Glomerular visceral epithelial cell (primary cell): Measurements from ENCODE around the gene INSIG2.
"Not testable (repeated sequence)": the region's sequence is repeated elsewhere in the genome, so short reads cannot be mapped to it uniquely, and the experiment has no call there.

Source experiments
- DNase-seq: peaks from one replicate; pipeline ENCODE4 v3.0.0-alpha.2; 2016; ENCODE audit errors: extremely low spot score

The INSIG2 gene

DNA sequence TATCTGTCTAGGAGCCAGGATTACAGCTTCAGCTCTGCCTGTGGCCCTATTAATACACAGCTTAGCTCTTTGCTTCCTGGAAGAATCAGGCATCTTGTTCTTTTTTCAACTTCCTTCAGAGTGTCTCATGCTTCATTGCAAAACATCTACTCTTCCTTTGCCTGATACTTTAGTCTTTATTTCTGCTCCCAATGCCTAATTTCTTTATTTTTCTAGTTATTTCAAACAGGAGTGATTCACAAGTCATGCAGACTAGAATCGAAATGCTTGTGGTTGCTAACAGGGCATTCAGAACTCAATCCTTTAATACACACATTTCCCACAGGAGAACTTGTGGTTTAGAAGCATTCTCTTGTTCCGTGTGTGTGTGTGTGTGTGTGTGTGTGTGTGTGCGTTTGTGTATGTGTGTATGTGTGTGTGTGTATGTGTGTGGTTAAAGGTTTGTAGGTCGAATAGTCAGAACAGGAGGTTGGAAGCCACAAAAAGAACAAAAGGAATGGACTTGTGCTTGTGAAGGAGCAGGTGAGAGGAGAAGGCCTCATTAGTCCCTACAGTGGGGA is 28.3 kb upstream of the INSIG2 start:
- peak; percentile 91 for DNase-seq

DNA sequence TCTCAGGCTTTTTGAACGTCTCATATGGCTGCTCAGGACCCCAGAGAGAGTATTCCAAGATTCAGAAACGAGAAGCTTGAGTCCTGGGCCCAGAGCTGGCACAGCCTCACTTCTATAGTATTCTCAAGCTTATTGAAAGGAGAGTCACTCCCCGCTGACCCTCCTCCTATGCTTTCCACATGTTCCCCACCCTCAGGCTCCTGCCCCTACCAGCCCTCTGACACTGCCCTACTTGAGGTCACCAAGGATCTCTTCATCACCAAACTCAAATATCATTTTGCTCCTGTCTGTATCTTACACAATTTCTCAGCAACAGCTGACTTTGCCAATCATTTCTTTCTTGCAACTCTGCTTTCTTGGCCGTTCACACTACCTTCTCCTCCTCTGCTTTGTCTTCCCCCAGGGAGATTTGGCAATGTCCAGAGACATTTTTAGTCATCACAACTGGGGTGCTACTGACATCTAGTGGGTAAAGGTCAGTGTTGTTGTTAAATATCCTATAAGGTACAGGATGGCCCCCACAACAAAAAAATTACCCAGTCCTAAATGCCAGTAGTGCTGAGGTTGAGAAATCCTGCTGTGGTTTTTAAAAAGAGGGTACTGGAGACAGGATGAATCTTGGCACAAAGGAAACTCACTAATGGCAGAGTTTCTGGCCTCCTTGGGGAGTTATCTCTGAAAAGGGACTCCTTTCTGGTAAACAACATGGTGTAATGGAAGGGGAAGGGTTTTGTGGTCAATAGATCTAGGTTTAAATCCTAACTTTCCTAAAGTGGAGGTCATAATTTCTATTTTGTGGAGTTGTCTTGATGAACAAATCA is 26.9 kb upstream of the INSIG2 start:
- DNase-seq = peak; percentile 54

DNA sequence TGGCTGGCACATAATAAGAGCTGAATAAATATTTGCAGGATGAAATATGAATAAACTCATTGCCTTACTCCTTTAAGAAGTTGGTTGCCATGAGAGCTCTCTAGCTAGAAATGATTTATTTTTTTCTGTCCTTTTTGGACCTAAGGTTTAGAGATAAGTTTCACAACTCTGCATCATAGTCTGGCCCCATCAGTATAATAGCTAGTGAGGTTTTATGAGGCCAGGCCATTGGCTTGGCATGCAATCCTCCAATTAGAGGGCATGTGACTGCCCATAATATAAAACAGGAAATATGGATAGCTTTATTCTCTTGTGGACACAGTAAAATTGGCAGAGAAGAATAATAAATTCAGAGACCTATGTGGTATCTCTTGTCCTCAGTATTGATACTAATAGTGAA is 26.2 kb upstream of the INSIG2 start:
- DNase-seq = no peak

DNA sequence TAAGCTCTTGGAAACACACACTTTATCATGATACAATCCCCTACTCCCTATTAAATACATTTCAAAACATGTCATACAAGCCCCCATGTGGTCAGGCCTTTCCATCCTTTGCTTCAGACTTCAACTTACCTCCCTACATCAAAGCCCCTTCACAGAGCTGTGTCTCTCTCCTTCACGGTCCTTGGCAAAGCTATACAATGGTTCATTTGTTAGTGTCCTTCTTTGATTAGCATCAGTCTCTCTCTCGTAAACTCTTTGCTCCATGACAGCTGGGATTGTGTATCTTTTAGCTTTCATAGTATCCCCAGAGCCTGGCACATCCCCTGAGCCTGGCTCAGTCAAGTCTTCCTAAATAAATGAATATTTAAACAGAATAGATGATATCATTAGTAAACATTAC is 25.6 kb upstream of the INSIG2 start:
- no peak for DNase-seq

DNA sequence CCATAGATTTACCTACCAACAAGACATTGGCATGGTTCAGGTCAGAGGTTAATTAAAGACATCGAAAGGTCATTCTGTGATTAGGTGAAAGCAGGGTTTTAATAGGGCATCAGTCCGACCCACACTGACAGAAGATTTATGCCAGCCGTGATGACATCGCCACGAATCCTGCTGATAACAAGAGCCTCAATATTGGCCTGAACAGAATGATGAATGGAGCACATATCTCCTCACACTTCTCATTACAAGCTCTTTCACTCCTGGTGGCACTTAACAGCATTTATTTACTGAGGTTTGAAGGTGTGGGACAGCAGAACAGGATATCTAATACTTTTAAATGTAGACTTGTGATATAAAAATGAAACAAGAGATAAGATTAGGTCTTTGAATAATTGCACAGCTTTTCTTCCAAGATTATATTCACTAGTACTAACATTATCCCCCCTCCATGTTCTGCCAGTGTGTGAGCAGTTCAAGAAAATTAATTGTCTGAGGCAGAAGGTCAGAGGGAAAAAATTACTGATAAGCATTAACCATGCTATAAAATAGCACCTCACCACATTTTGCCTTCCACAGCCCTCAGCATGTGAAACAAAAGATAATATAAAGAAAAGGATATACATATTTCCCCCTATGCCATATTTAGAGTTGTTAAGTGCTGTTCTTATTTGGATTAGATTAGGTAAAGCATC is 23.1 kb upstream of the INSIG2 start:
- no peak for DNase-seq

DNA sequence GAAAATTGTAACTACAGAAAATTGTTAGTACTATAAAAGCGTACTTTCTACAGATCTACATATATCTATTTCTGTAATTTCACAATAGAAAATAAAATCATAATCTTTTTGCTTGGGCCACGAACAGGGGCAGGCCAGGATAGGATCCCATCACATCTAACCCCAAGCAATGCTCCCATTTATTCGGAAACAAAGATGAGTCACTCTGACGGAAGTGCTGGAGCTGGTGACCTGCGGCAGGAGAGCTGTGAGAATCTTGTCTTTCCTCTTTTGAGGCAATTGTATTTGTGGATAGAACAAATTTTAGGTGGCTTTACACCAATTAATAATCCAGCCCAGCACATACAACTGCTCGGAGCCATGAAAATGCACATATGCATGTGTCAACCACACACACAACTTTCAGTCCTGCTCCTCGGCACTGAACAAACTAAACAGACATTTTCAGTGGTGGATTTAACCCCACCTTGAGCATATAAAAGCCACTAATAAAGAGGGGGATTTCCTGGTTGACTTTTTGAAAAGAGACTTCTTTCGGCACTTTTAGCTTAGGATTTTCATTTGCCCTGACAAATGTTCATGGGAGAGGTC is 22.3 kb upstream of the INSIG2 start:
- DNase-seq = no peak

DNA sequence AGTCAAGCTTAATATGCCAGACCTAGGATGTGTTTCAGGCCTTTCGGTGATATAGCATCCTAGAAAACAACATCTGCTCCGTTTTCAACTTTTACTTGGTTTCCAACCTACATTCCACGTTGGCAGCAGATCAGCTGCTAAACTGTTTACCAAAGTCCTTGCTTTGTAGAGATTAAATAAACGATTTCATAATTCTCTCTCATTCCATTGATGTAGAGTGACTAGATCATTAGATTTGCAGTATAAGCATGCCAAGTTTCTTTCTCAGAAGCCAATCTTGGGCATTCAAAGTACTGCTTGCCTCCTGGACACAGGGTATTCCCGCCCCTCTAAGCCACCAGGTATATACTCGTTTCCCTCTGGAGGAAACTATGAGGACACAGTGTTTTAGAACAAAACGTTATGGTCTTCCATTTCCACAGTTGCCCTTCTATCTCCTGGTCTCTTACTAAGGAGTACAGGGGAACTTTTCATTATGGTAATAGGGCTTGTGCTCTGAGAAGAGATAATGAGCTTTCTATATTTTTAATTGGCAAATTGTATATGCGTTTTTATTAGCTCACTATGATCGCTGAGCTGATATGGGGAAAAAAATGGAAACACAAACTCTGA is 10.5 kb upstream of the INSIG2 start:
- DNase-seq = no peak

DNA sequence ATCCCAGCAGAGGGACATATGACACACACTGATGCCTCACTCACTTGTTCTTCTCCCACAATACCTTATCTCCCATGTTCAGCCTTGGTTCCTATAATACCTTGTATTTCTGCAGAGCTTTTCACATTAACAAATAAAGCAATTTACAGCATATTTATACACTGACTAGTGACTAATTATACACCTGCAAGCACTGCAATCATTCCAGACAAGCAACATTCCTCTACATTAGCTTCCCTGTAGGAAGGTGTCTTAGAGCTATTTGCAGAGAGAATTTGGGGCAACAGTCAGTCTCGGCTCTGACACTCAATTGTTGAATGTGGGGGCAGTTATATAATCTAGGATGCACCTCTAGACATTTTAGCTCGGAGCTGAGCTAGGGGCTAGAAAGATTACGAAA is 9.5 kb upstream of the INSIG2 start:
- DNase-seq = no peak

DNA sequence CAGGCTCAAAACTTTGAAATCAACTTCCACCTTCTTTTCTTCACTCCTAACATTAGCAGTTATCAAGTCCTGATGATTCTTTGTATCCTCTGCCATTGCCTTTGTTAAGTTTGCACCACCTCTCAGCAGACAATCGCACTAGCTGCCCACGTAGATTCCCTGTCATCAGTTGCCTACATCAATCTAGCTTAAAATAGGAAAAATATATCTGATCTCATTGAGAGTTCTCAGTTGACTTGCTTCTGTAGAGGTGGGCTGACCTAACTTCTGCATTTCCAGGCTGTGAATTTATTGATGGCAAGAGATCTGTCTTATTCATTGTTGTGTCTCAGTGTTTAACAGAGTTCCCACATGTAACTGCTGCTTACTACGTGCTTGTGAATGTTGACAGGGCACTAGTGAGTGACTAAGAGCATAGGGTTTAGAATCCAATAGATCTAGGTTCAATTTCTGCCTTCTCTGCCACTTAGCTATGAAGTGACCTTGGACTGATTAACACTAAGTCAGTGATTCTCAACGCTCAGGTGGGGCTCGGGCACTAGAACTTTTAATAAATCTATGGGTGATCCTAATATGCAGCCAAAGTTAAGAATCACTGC is 3.7 kb upstream of the INSIG2 start:
- DNase-seq = no peak

DNA sequence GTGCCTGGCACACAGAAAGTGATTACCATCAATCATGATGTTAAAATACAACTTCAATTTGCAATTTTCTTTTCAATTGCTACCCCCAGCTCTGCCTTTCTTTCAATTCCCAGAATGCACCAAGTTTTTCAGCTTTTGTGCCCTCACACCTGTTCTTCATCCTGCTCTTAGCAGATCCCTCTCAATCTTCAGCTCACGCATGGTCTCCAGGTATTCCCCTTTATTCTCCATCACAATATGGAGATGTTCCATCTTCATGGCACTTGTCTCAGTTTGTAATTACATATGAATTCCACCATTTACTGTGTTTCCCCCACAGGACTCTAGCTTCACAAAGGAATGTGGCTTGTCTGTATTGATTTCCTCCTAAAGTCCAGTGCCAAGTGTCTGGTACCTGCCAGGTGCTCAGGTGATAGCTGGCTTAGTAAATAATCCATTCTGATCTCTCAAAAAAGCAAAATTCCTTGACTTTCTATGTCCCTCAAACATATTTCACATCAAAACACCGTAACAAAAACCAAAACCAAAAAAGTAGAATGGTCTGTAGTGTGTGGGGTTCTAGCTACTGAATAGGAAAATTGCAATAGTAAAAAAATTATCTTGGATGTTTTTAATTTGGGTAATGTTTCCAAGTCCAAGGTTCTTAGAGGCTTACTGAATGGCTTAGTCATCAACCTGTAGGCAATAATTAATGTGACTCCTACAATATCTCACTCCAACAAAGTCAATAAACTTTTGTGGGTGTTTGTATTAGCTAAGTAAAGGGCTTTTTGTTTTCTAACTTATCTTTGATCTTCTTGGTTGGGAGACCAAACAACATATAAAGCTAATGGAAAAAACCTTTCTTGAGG is 2.9 kb upstream of the INSIG2 start:
- no peak for DNase-seq

DNA sequence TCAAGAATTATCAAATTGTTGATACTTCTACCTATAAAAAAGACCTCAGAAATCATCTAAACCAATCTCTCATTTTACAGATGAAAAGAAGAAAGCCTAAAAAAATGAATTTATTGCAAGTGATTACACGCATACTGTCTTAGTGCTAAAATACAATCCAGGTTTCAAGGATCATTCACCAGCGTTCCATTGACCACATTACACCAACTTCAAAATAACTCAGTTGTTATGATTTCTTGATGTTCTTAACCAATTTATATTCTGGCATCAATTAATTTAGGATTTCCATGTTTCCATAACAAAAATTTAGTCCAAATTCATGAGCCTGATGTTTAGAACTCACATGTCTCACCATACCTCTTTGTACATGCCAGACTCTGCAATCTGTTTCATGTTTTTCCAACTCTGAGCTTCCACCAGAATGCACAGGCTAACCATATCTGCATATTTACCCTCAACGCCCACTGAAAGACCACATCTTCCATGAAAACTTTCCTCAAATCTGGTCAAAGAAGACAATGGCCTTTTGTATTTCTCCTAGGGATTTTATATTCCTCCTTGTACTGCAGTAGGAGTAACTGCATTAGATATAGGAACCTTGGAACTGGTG is 2.1 kb upstream of the INSIG2 start:
- no peak for DNase-seq

DNA sequence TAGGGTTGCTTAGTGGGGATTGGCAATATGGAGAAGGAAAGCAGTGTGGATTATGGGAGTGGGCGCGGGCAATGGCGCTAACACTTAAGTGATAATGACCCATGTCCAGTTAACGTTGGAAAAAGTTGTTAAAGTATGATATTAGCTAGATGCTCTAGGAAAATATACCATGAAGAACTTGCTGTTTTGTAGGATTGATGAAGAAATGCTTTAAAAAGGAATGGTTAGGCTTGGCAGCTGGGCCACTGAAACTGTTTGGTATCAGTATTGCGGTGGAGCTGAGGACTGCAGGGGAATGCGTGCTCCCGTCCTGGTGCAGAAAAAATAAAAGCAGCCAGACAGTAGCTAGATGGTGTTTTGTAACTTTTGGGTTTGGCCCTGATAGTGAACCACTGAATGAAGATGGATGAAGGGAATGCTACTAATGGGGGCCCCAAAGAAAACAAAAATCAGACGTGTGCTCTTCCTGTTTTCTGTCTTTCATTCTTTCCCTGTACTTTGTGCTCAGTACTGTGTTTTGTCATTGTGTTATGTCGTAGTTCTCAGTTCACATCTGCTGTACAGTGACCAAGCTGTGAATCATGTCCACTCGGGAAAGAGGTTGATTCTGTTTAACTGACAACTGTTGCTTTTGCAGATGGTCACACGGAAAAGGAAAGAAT is 999 bp downstream of the INSIG2 start:
- DNase-seq = peak; percentile 41

DNA sequence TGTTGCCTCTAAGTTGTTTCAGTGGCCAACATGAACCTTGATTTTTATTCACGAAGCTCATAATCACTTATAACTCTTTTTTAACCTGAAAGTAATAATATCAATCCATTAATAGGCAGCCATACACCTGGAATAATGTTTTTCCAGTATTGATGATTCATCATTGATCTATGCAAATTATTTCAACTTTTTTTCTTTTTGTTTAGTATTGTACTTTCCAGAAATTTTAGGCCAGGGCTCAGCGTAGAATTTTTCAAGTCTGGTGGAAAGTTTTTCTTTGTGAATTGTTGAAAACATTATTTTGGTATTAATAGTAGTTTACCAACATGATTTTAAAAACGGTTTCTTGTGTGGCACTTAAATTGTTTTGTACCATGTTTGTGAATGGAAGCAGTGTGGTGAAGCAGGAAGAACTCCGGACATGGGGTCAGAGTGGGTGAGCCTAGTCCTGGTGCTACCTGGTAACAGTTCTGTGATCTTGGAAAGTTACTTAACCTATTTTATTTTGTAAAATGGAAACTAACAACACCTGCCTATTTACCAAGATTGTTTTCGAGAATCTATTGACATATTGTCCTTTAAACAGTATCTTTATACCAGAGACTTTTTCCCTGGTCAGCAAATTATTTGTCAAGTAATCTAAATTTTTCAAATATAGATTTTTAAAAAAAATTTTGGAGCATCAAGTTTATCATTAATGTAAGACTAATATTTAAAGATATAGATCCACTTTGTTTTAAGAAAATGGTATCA is 2.3 kb downstream of the INSIG2 start:
- no peak for DNase-seq

DNA sequence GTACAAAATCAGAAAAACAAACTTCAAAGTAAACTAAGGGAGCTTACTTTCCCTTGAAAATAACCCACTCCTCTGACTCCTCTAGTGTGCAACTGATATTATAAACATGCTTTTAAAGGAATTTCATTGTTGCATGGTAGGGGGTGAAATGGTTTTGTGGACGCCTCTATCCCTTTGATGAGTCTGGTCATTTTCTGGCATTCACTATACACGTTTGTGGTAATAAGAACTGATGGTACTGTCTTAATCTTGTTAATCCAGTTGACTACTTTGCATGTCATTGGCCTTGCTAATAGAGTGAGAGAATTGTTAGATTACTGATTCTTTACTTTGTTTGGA is 2.8 kb downstream of the INSIG2 start:
- DNase-seq = no peak

DNA sequence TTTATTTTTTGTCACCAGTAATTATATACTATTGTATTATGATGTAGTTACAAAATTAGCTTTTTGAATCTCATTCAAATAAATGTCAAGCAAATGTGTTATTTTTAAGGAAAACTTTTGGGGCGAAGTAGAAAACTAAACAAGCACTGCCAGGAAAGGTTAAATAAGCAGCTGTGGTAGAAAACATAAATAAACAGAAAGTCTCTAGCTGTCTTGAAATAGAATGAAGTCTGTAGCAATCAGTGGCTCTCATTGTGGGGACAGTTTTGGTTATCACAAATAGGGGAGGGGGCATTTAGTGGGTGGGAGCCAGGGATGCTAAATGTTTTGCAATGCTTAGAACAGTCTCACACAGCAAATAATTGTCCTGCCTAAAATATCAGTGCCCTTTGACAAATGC is 3.4 kb downstream of the INSIG2 start:
- DNase-seq = no peak

DNA sequence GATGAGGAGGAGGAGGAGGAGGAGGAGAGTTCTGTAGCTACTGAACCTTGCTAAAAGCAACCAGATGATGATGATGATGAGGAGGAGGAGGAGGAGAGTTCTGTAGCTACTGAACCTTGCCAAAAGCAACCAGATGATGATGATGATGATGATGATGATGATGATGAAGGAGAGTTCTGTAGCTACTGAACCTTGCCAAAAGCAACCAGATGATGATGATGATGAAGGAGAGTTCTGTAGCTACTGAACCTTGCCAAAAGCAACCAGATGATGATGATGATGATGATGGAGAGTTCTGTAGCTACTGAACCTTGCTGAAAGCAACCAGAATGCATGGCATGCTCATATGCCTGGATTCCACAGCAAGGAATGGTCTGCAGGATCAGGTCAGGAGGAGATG is 5.8 kb downstream of the INSIG2 start:
- DNase-seq = not testable (repeated sequence)

DNA sequence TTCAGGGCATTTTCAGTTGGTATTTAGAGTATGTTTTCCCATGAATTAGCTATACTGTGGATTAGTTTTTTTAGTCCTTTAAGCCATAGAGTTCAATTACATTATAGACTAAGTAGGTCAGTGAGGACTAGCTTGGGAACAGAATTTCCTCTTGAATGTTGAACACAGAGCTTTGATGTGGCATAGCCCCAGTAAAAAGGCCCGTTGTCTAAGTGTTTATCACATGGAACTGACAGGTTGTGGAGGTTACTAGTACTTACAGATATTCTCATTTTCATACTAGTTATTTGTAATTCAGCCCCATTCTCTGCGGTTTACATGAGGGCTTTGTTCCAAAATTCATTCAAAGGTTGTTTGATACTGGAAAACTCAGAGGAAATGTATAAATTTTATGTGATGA is 6.2 kb downstream of the INSIG2 start:
- DNase-seq = no peak

DNA sequence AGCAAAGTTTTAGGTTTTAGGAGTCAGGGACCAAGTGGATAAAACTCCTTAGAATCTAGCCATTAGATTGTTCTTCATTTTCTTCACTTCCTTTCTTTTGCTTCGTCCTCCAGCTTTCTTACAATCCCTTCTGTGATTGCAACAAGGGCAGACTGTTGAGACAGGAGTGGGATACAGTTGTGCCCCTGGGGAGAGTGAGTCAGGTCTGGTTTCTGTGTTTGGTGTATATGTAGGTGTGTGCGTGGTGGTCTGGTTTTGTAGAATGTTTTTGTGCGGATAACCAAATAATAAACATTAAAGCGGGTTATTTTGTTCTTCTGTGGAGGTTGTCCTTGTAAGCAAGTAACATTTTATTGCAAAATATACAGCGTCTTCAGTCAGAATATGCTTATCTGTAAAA is 7.3 kb downstream of the INSIG2 start:
- DNase-seq = no peak

DNA sequence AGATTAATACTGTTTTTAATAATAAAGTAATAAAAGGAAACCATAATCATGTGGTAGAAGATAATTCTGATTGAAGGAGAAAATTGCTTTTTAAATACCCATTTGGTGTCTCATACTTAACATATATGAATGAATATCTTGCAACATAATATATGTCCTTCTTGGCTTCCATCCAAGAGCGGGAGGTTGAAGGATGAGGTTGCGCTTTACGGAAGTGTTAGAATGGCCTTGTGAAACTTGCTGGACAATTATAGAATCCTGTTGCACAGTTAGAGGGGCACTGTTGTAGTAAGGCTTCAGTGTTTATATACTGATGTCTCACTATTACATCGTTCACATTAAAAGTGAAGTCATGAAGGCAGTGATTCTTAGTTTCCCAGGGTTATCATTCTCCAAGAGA is 9.4 kb downstream of the INSIG2 start:
- no peak for DNase-seq
